HG03520 (cell line): Measurements from ENCODE around the gene KRTAP9-3.
"Not testable (repeated sequence)": the region's sequence is repeated elsewhere in the genome, so short reads cannot be mapped to it uniquely, and the experiment has no call there.

Experiments
- ATAC-seq: cut with Tn5 transposase; IDR thresholded peaks from one replicate; pipeline ENCODE4 v1.9.1; 2021; ENCODE audit warnings: mild to moderate bottlenecking, moderate library complexity; ENCODE audit not compliant: unreplicated experiment

Gene KRTAP9-3, protein sequence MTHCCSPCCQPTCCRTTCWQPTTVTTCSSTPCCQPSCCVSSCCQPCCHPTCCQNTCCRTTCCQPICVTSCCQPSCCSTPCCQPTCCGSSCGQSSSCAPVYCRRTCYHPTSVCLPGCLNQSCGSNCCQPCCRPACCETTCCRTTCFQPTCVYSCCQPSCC

DNA sequence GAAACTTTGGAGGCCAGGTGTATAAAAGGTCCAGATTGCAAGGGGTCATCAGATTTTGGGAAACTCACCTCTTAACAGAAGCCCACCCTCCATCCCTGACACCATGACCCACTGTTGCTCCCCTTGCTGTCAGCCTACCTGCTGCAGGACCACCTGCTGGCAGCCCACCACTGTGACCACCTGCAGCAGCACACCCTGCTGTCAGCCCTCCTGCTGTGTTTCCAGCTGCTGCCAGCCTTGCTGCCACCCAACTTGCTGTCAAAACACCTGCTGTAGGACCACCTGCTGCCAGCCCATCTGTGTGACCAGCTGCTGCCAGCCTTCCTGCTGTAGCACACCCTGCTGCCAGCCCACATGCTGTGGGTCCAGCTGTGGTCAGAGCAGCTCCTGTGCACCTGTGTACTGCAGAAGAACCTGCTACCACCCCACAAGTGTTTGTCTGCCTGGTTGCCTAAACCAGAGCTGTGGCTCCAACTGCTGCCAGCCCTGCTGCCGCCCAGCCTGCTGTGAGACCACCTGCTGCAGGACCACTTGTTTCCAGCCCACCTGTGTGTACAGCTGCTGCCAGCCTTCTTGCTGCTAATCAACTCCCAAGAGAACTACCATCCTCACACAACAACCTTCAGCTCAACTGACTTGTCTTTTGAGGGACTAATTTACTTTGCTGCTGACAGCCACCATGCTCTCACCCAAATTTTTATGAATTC, at the start of gene KRTAP9-3:
TSS of gene KRTAP9-3 (plus strand) at position 51 of the 707 bp plus-strand sequence. CDS start at position 104, 53 bp downstream.
- not testable (repeated sequence) for ATAC-seq

DNA sequence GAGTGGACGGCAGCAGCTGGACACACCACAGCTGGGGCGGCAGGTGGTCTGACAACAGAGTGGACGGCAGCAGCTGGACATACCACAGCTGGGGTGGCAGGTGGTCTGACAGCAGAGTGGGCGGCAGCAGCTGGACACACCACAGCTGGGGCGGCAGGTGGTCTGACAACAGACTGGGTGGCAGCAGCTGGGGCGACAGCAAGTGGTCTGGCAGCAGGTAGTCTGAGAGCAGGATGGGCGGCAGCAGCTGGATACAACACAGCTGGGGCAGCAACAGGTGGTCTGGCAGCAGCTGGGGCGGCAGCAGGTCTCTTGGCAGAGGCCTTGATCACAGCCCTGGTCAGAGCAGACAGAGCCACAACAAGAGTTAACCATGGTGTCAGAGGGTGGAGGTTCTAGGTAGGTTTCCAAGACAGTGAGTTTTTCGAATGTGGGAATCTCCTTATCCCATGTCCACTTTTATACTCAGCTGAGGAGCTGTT, 47.7 kb upstream of the KRTAP9-3 start, which contains the start of gene KRTAP4-1:
TSS of gene KRTAP4-1 (minus strand) at position 432 of the 482 bp plus-strand sequence. CDS start at position 375, 57 bp downstream.
- no peak for ATAC-seq

DNA sequence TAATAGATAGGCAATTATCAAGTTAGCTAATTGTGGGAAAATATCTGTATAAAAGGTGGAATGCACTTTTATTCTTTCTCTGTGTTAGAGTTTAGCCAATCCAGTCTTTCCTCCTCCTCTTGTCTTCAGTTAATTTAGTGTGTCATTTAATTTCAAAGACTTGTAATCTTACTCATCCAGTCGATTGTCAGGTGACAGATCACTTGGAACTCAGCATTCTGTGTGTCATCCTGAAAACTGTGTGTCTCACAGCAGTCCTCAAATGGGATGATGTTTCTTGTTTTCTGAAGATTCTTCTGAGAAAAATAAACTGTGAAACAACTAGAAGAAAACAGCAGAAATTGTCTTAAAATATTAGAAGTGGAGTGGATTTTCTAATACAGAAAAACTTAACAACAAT, 47.2 kb upstream of the KRTAP9-3 start:
- ATAC-seq: no peak

DNA sequence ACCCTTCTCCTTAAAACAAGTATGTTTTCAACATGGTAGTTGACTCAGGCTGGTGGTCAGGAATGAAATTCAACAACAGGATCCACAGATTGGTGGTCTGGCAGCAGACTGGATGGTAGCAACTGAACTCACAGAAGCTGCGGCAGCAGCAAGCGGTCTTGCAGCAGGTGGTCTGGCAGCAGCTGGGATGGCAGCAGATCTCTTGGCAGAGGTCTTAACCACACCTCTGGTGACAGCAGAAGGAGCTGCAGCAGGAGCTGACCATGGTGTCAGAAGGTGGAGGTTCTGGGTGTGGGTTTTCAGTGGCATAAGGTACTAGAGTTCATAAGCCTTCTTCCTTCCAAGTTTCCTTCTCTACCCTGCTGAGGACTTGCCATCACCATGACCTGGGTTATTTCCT, 45.4 kb upstream of the KRTAP9-3 start:
- ATAC-seq: no peak

DNA sequence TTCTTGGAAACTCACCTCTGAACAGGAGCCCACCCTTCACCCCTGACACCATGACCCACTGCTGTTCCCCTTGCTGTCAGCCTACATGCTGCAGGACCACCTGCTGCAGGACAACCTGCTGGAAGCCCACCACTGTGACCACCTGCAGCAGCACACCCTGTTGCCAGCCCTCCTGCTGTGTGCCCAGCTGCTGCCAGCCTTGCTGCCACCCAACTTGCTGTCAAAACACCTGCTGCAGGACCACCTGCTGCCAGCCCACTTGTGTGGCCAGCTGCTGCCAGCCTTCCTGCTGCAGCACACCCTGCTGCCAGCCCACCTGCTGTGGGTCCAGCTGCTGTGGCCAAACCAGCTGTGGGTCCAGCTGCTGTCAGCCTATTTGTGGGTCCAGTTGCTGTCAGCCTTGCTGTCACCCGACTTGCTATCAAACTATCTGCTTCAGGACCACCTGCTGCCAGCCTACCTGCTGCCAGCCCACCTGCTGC, 42.4 kb upstream of the KRTAP9-3 start, which contains the start of gene KRTAP9-1:
TSS of gene KRTAP9-1 (plus strand) at position 51 of the 482 bp plus-strand sequence. CDS start at position 51, 0 bp downstream.
- not testable (repeated sequence) for ATAC-seq

DNA sequence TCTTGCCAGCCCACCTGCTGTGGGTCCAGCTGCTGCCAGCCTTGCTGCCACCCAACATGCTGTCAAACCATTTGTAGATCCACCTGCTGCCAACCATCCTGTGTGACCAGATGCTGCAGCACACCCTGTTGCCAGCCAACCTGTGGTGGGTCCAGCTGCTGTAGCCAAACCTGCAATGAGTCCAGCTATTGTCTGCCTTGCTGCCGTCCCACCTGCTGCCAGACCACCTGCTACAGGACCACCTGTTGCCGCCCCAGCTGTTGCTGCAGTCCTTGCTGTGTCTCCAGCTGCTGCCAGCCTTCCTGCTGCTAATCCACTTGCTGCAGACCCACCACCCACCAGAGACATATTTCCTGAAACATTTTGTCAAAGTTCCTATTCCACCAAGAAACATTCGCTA, 41.9 kb upstream of the KRTAP9-3 start:
- no peak for ATAC-seq

DNA sequence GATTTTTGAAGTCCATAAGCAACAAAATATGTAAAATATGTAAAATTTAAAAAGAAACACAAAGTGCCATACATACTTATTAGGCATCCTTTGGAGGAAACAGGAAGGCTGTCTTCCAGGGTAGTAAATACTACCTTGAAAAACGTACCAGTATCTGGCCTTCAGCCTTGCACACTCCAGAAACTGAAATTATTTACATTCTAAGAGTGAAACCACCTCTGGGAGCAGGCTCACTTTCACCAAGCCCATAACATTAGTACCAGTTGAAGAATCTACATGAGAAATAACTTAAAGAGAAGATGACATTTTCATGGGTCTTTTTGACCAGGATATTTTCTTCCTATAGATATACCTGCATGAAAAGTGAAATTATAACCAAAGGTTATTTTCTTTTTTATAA, 36.2 kb upstream of the KRTAP9-3 start:
- no peak for ATAC-seq

DNA sequence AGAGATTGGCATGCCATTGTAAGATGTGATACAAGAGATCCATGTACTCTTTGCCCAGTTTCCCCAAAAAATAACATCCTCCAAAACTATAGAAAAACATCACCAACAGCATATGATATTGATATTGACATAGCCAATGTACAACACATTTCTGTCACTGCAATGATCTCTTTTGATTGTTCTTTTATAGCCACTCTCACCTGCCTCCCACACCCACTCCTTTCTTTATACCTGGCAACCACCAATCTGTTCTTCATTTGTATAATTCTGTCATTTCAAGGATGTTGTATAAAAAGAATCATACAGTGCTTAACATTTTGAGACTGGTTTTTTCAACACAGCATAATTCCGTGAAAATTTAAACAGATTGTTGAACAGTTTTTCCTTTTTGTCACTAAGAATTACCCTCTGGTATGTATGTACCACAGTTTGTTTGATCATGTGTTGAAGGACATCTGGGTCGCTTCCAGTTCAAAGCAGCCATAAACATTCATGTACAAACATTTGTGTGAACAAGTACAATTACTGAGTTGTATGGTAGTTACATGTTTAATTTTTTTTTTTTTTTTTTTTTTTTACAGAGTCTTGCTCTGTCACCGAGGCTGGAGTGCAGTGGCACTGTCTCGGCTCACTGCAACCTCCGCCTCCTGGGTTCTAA, 32.7 kb upstream of the KRTAP9-3 start:
- no peak for ATAC-seq

DNA sequence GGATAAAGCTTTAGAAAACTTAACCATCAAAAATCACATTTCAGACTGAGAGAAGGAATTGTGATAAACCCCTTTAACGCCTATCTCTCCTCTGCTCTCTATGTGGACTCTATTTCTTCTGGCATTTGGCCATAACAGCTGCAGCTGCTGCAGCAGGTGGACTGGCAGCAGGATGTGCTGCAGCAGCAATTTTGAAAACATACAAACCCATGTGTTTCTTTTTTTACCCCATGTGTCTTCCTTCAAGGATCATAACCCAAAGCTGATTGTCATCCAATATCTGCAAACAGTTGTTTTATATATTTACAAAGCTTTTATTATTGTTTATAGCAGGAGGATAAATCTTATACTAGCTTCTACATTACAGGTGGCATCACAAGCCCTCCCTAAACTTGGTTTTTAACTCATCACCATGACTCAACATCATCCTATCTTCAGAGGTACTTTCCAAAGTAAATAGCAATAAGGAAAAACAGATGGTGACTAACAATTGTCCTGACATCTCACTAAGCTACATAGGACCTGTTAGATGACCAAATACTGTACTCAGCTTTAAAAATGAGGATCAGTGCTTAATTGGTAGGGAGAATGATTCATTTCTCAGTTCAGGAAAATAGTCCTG, 20.3 kb upstream of the KRTAP9-3 start:
- no peak for ATAC-seq

DNA sequence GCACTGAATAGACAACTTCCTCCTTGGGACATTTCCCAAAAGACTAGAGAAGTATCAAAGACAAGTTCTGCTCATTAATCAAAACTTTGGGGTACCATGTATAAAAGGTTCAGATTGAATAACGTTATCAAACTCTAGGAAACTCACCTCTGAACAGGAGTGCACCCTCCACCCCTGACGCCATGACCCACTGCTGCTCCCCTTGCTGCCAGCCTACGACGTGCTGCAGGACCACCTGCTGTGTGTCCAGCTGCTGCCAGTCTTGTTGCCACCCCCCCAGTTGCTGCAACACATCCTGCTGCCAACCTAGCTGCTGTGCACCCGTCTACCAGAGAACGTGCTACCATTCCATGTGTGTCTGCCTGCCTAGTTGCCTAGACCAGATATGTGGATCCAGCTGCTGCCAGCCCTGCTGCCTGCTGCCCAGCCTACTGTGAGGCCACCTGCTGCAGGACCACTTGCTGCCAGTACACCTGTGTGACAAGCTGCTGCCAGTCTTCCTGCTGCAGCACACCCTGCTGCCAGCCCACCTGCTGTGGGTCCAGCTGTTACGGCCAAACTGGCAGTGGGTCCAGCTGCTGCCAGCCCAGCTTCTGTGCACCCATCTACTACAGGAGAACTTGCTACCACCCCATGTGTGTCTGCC, 19.6 kb upstream of the KRTAP9-3 start:
- no peak for ATAC-seq

DNA sequence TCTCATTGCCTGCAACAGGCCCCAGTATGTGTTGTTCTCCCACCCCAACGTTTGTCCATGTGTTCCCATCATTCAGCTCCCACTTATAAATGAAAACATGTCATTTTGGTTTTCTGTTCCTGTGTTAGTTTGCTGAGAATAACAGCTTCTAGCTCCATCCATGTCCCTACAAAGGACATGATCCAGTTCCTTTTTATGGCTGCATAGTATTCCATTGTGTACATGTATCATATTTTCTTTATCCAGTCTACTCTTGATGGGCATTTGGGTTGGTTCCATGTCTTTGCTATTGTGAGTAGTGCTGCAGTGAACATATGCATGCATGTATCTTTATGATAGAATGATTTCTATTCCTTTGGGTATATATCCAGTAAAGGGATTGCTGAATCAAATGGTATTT, 16.6 kb upstream of the KRTAP9-3 start:
- ATAC-seq: no peak

DNA sequence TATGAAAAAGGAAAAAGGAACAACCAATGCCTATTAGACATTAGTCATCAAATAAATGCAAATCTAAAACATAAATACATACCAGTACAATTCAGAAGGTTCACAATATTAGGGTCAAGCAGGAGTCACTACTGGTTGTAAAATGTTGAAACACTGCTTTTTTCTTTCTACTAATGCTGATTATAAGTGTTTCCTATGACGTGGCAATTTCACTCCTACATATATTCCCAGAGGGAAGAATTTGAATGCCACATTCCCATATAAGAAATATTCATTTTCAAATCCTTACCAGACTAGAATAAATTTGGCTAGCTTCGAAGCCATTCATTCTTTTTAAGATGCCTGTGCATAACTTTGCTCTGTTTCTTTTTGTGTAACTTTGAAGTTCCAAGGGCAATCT, 8.4 kb upstream of the KRTAP9-3 start:
- no peak for ATAC-seq

DNA sequence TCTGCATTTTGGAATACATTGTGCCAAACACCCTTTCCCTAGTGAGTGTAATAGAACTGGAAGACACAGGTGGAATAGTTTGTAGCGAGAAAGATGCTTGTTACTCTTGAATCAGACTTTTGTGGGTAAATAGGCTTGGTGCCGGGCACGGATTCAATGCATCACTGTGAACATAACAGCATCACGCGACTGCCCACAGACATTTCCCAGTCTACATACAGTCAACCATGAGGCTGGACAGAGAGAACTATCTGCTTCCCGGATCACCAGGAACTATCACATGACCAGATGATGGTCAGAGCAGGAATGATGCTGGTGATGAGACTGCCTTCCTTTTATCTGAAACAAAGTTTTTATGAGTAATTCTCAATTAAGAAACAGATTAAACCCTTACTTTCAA, 6.2 kb upstream of the KRTAP9-3 start:
- no peak for ATAC-seq

DNA sequence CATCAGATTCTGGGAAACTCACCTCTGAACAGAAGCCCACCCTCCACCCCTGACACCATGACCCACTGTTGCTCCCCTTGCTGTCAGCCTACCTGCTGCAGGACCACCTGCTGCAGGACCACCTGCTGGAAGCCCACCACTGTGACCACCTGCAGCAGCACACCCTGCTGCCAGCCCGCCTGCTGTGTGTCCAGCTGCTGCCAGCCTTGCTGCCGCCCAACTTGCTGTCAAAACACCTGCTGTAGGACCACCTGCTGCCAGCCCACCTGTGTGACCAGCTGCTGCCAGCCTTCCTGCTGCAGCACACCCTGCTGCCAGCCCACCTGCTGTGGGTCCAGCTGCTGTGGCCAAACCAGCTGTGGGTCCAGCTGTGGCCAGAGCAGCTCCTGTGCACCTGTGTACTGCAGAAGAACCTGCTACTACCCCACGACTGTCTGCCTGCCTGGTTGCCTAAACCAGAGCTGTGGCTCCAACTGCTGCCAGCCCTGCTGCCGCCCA, 5.6 kb upstream of the KRTAP9-3 start, which contains the start of gene KRTAP9-2:
TSS of gene KRTAP9-2 (plus strand) at position 51 of the 498 bp plus-strand sequence. CDS start at position 58, 7 bp downstream.
- ATAC-seq: not testable (repeated sequence)

DNA sequence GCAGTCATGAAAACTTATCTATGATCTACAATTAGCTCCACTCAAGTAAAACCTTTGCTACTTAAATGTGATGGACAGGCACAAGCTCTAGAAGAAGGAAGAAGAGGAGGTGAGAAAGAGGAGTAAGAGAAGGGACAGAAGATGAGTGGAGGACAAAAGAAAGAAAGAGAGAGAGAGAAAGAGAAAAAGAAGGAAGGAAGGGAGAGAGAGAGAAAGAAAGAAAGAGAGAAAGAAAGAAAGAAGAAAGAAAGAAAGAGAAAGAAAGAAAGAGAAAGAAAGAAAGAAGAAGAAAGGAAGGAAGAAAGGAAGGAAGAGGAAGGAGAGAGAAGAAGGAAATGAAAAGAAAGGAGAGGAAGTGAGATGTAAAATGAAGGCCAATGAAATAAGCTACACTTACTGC, 2.2 kb upstream of the KRTAP9-3 start:
- no peak for ATAC-seq

DNA sequence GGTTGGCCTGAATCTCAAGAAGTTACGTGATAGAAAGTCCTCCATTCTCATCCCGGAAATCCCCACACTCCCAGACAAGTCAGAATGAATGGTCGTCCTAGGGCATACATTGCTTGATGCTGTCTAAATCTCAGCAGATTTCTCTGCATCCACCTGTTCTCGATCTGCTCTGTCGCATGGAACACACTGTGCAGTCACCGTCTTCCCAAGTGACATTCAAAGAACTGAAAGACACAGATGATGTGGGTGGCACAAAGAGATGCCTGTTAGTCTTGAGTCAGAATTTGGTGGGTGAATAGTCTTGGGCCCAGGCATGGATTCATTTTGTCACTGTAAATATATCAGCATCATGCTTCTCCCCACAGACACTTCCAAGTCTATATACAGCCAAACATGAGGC, 518 bp upstream of the KRTAP9-3 start:
- no peak for ATAC-seq

DNA sequence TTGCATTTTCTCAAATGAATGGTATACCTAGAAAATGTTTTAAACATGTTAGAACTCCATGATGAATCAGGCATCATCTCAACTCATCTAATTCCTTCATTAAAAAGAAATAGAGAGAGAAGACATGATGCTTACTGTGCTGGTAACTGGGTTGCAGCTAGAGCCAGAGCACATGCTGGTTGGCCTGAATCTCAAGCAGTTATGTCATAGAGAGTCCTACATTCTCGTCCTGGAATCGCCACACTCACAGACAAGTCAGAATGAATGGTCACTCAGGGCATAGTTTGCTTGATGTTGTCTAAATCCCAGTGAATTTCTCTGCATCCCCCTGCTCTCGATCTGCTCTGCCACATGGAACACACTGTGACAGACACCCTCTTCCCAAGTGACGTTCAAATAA, 4.9 kb downstream of the KRTAP9-3 start:
- not testable (repeated sequence) for ATAC-seq

DNA sequence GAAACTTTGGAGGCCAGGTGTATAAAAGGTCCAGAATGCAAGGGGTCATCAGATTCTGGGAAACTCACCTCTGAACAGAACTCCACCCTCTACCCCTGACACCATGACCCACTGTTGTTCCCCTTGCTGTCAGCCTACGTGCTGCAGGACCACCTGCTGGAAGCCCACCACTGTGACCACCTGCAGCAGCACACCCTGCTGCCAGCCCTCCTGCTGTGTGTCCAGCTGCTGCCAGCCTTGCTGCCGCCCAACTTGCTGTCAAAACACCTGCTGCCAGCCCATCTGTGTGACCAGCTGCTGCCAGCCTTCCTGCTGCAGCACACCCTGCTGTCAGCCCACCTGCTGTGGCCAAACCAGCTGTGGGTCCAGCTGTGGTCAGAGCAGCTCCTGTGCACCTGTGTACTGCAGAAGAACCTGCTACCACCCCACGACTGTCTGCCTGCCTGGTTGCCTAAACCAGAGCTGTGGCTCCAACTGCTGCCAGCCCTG, 5.7 kb downstream of the KRTAP9-3 start, which contains the start of gene KRTAP9-8:
TSS of gene KRTAP9-8 (plus strand) at position 51 of the 489 bp plus-strand sequence. CDS start at position 104, 53 bp downstream.
- ATAC-seq: not testable (repeated sequence)

DNA sequence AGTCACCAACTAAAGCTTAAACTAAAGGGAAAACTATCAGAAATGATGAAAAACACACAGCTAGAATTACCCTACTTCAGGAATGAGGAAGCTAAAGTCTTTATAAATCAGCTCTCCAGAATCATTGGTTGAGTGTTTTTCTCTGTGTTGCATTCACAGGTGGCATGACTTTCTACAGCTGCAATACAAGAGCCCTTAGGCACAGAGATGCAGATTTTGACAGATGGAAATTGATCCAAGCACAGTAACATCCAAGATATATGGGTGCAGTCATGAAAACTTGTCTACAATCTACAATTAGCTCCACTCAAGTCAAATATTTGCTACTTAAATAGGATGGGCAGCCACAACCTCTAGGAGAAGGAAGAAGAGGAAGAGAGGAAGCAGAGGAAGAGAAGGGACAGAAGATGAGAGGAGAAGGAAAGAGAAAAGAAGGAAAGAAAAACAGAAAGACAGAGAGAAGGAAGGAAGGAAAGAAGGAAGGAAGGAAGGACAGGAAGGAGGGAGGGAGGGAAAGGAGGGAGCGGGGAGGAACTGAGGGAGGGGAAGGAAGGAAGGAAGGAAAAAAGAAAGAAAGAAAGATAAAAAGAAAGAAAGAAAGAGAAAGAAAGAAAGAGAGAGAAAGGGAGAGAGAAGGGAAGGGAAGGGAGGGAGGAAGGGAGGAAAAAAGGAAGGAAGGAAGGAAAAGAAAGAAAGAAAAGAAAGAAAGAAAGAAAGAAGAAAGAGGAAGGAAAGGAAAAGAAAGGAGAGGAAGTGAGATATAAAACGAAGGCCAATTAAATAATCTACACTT, 14.9 kb downstream of the KRTAP9-3 start:
- not testable (repeated sequence) for ATAC-seq
